ENCODE results near the gene SERPINA10. TPM values are rescaled to one million over a fixed set of nuclear protein-coding genes. Genes with fewer than 3 reads are reported as not detected.
"Not testable (repeated sequence)": the region's sequence is repeated elsewhere in the genome, so short reads cannot be mapped to it uniquely, and the experiment has no call there.

The SERPINA10 gene
- polyA plus RNA-seq, 1 experiment: not detected

- CTCF ChIA-PET: no interaction called here
- Histone ChIP-seq H3K4me3 (ENCODE audit: low read depth, low read length) (no peak overlapping the region), H3K27me3 (ENCODE audit: control insufficient read depth, insufficient read depth, low read length) (no peaks in the 10 kb centered on the region), H3K36me3 (ENCODE audit: control insufficient read depth, insufficient read depth, low read length) (no peaks in the 10 kb centered on the region)
- POLR2A ChIA-PET: no interaction called here
- TF ChIP-seq CTCF (IDR thresholded peaks at IDR 0.05; ENCODE audit: insufficient read depth, low read depth, low read length): no peak
- no peak for DNase-seq (ENCODE audit: low read depth)
Observed at GRCh38 chr14:94284221-94284620, 8.8 kb downstream of the SERPINA10 start.

GRCh38 chr14:94282991-94283723 lies 9.9 kb downstream of the SERPINA10 start:
- ChIA-PET CTCF (no interaction called here), POLR2A (no interaction called here)
- H3K4me3 ChIP-seq (ENCODE audit: low read depth, low read length): no peak overlapping the region
- no peak for TF ChIP-seq CTCF (IDR thresholded peaks at IDR 0.05; ENCODE audit: insufficient read depth, low read depth, low read length)
- DNase-seq (ENCODE audit: low read depth): no peak
- no peaks in the 10 kb centered on the region for H3K27me3 ChIP-seq (ENCODE audit: control insufficient read depth, insufficient read depth, low read length)
- no peaks in the 10 kb centered on the region for H3K36me3 ChIP-seq (ENCODE audit: control insufficient read depth, insufficient read depth, low read length)

- no peak for TF ChIP-seq CTCF (IDR thresholded peaks at IDR 0.05; ENCODE audit: insufficient read depth, low read depth, low read length)
- DNase-seq (ENCODE audit: low read depth): no peak
- no peaks in the 10 kb centered on the region for H3K27me3 ChIP-seq (ENCODE audit: control insufficient read depth, insufficient read depth, low read length)
- ChIA-PET CTCF (interaction anchor here (1.1 kb wide), 1 partner anchor 145 kb away, joined by 3 read pairs; no protein-coding TSS in a partner anchor), POLR2A (no interaction called here)
- no peaks in the 10 kb centered on the region for H3K36me3 ChIP-seq (ENCODE audit: control insufficient read depth, insufficient read depth, low read length)
- H3K4me3 ChIP-seq (ENCODE audit: low read depth, low read length): no peak overlapping the region
Observed at GRCh38 chr14:94278731-94279130, 14.3 kb downstream of the SERPINA10 start.

- H3K4me3 ChIP-seq (ENCODE audit: low read depth, low read length); DNase-seq (ENCODE audit: low read depth); H3K27me3 ChIP-seq (ENCODE audit: control insufficient read depth, insufficient read depth, low read length); H3K36me3 ChIP-seq (ENCODE audit: control insufficient read depth, insufficient read depth, low read length); POLR2A ChIA-PET: not testable (repeated sequence)
- CTCF ChIA-PET: interaction anchor here (1.4 kb wide), 1 partner anchor 10 kb away, joined by 4 read pairs; no protein-coding TSS in a partner anchor
Observed at GRCh38 chr14:94276898-94277561, 16.0 kb downstream of the SERPINA10 start.

GRCh38 chr14:94269156-94269555 lies 23.9 kb downstream of the SERPINA10 start:
- TF ChIP-seq CTCF (IDR thresholded peaks at IDR 0.05; ENCODE audit: insufficient read depth, low read depth, low read length): no peak
- CTCF ChIA-PET: no interaction called here
- no peak for DNase-seq (ENCODE audit: low read depth)

GRCh38 chr14:94268582-94268981 lies 24.5 kb downstream of the SERPINA10 start:
- CTCF ChIA-PET; H3K36me3 ChIP-seq (ENCODE audit: control insufficient read depth, insufficient read depth, low read length): not testable (repeated sequence)

More at GRCh38 chr14:94269156-94269555, 23.9 kb downstream of the SERPINA10 start:
- Histone ChIP-seq H3K4me3 (ENCODE audit: low read depth, low read length) (no peak overlapping the region), H3K36me3 (ENCODE audit: control insufficient read depth, insufficient read depth, low read length) (no peaks in the 10 kb centered on the region), H3K27me3 (ENCODE audit: control insufficient read depth, insufficient read depth, low read length) (no peaks in the 10 kb centered on the region)
- POLR2A ChIA-PET: no interaction called here

More at GRCh38 chr14:94268582-94268981, 24.5 kb downstream of the SERPINA10 start:
- H3K4me3 ChIP-seq (ENCODE audit: low read depth, low read length); POLR2A ChIA-PET; H3K27me3 ChIP-seq (ENCODE audit: control insufficient read depth, insufficient read depth, low read length); DNase-seq (ENCODE audit: low read depth): not testable (repeated sequence)
